ENCODE results near the gene KCNN2.
"Not testable (repeated sequence)": the region's sequence is repeated elsewhere in the genome, so short reads cannot be mapped to it uniquely, and the experiment has no call there.

Gene KCNN2

GRCh38 chr5:114419959-114420358 lies 58.1 kb downstream of the KCNN2 start:
- no peak for DNase-seq (ENCODE audit: low read depth in 1 of 2, low spot score in 1 of 2)
- no peak overlapping the region for H3K4me3 ChIP-seq (replicated peaks; ENCODE audit: insufficient read depth, low read length)
- TF ChIP-seq SPI1 (IDR thresholded peaks at IDR 0.05; ENCODE audit: borderline replicate concordance, low read depth) (no peak), GABPA (IDR thresholded peaks at IDR 0.05; ENCODE audit: low read depth) (no peak), REST (IDR thresholded peaks at IDR 0.05; ENCODE audit: insufficient replicate concordance, low read depth) (no peak), POLR2AphosphoS5 (IDR thresholded peaks at IDR 0.05; ENCODE audit: low read depth) (no peak)
- TF ChIP-seq, protein P1, sequence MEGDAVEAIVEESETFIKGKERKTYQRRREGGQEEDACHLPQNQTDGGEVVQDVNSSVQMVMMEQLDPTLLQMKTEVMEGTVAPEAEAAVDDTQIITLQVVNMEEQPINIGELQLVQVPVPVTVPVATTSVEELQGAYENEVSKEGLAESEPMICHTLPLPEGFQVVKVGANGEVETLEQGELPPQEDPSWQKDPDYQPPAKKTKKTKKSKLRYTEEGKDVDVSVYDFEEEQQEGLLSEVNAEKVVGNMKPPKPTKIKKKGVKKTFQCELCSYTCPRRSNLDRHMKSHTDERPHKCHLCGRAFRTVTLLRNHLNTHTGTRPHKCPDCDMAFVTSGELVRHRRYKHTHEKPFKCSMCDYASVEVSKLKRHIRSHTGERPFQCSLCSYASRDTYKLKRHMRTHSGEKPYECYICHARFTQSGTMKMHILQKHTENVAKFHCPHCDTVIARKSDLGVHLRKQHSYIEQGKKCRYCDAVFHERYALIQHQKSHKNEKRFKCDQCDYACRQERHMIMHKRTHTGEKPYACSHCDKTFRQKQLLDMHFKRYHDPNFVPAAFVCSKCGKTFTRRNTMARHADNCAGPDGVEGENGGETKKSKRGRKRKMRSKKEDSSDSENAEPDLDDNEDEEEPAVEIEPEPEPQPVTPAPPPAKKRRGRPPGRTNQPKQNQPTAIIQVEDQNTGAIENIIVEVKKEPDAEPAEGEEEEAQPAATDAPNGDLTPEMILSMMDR (IDR thresholded peaks at IDR 0.05; ENCODE audit: insufficient read depth, low read length) = no peak
- H3K27ac ChIP-seq (replicated peaks) = peak overlapping the region; percentile 83; the same call in 1 of the 2 replicates
- H3K27me3 ChIP-seq (ENCODE audit: insufficient read depth, poor library complexity, severe bottlenecking) = no peaks in the 10 kb centered on the region

DNA sequence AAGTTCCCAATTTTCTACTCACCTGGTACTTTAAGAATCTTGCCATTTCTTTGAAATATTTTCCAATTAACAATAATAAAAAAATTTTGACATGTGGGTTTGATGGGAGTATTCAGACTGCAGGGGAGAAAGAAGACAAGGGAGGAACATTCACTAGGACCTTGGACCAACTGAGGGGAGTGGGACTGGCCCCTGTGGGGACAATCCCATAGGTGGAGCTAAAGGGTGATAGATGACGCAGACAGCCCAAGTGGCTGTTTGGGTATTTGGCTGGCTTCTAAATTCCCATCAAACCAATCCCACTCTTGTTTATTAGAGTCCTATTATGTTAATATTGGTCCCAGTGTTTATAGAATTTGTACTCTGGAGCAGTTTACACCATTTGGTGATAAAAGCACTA lies 65.3 kb downstream of the KCNN2 start:
- TF ChIP-seq, protein P1 (IDR thresholded peaks at IDR 0.05; ENCODE audit: insufficient read depth, low read length) = no peak
- TF ChIP-seq POLR2AphosphoS5 (IDR thresholded peaks at IDR 0.05; ENCODE audit: low read depth) (no peak), REST (IDR thresholded peaks at IDR 0.05; ENCODE audit: insufficient replicate concordance, low read depth) (no peak), GABPA (IDR thresholded peaks at IDR 0.05; ENCODE audit: low read depth) (no peak), SPI1 (IDR thresholded peaks at IDR 0.05; ENCODE audit: borderline replicate concordance, low read depth) (no peak)
- Histone ChIP-seq H3K27me3 (ENCODE audit: insufficient read depth, poor library complexity, severe bottlenecking) (no peaks in the 10 kb centered on the region), H3K4me3 (replicated peaks; ENCODE audit: insufficient read depth, low read length) (no peak overlapping the region), H3K27ac (replicated peaks) (no peak overlapping the region)
- no peak for DNase-seq (ENCODE audit: low read depth in 1 of 2, low spot score in 1 of 2)

- no peak for TF ChIP-seq POLR2AphosphoS5 (IDR thresholded peaks at IDR 0.05; ENCODE audit: low read depth)
- TF ChIP-seq, protein P1 (IDR thresholded peaks at IDR 0.05; ENCODE audit: insufficient read depth, low read length) = no peak
- no peak for TF ChIP-seq GABPA (IDR thresholded peaks at IDR 0.05; ENCODE audit: low read depth)
- TF ChIP-seq SPI1 (IDR thresholded peaks at IDR 0.05; ENCODE audit: borderline replicate concordance, low read depth) = no peak
- no peak for TF ChIP-seq REST (IDR thresholded peaks at IDR 0.05; ENCODE audit: insufficient replicate concordance, low read depth)
- H3K27ac ChIP-seq (replicated peaks) = no peak overlapping the region
- H3K4me3 ChIP-seq (replicated peaks; ENCODE audit: insufficient read depth, low read length) = no peak overlapping the region
- no peaks in the 10 kb centered on the region for H3K27me3 ChIP-seq (ENCODE audit: insufficient read depth, poor library complexity, severe bottlenecking)
- DNase-seq (ENCODE audit: low read depth in 1 of 2, low spot score in 1 of 2) = no peak
These were observed 68.7 kb downstream of the KCNN2 start for GRCh38 chr5:114430532-114430931.

GRCh38 chr5:114432684-114433083 lies 70.8 kb downstream of the KCNN2 start:
- H3K27me3 ChIP-seq (ENCODE audit: insufficient read depth, poor library complexity, severe bottlenecking); H3K27ac ChIP-seq (replicated peaks); DNase-seq (ENCODE audit: low read depth in 1 of 2, low spot score in 1 of 2); H3K4me3 ChIP-seq (replicated peaks; ENCODE audit: insufficient read depth, low read length): not testable (repeated sequence)
